Progenitor cell of endocrine pancreas (in vitro differentiated cells): Measurements from ENCODE around the gene AICDA. TPM values are rescaled to one million over a fixed set of nuclear protein-coding genes. Genes with fewer than 3 reads are reported as not detected.

ENCODE experiments used
- DNase-seq: peaks from one replicate; pipeline ENCODE4 v3.0.0; 2021; ENCODE audit warnings: low spot score; ENCODE audit not compliant: unreplicated experiment
- H3K27ac Mint-ChIP-seq: 2 replicates; pipeline ENCODE4 v1.8.0; 2021; ENCODE audit warnings: mild to moderate bottlenecking, moderate library complexity, mixed read lengths
- H3K27me3 Mint-ChIP-seq: 2 replicates; pipeline ENCODE4 v1.8.0; 2021; ENCODE audit warnings: mixed read lengths
- H3K36me3 Mint-ChIP-seq: 2 replicates; pipeline ENCODE4 v1.8.0; 2022; ENCODE audit warnings: mixed read lengths; ENCODE audit not compliant: insufficient read depth
- H3K4me1 Mint-ChIP-seq: 2 replicates; pipeline ENCODE4 v1.8.0; 2021; ENCODE audit warnings: low read depth, mixed read lengths
- H3K4me3 Mint-ChIP-seq: 2 replicates; pipeline ENCODE4 v1.8.0; 2021; ENCODE audit warnings: low read depth, mild to moderate bottlenecking, moderate library complexity, mixed read lengths
- H3K9me3 Mint-ChIP-seq: 2 replicates; pipeline ENCODE4 v1.8.0; 2021; ENCODE audit warnings: low read depth, mixed read lengths
- CTCF ChIP-seq: fragments of 200-600 bp; sonication (generic); IDR thresholded peaks from one replicate; pipeline ENCODE4 v1.5.0; 2021; ENCODE audit warnings: antibody characterized with exemption, mild to moderate bottlenecking; ENCODE audit not compliant: unreplicated experiment
- total RNA-seq: library from RNA; stranded (reverse); gene quantifications from 2 replicates; pipeline ENCODE4 v1.2.1, GENCODE V29; 2021

Gene AICDA
- total RNA-seq, 1 donor from 2014 or later, result not detected

GRCh38 chr12:8556531-8557097 is 56.0 kb downstream of the AICDA start:
- H3K36me3 Mint-ChIP-seq, result no peaks in the 10 kb centered on the region
- H3K27ac Mint-ChIP-seq, result no peak overlapping the region
- no peak overlapping the region for H3K4me3 Mint-ChIP-seq
- H3K4me1 Mint-ChIP-seq, result peaks cover 17% of the 10 kb centered on the region
- peaks cover 9% of the 10 kb centered on the region for H3K9me3 Mint-ChIP-seq
- TF ChIP-seq CTCF, result no peak
- DNase-seq, result no peak
- H3K27me3 Mint-ChIP-seq, result peaks cover 75% of the 10 kb centered on the region

DNA sequence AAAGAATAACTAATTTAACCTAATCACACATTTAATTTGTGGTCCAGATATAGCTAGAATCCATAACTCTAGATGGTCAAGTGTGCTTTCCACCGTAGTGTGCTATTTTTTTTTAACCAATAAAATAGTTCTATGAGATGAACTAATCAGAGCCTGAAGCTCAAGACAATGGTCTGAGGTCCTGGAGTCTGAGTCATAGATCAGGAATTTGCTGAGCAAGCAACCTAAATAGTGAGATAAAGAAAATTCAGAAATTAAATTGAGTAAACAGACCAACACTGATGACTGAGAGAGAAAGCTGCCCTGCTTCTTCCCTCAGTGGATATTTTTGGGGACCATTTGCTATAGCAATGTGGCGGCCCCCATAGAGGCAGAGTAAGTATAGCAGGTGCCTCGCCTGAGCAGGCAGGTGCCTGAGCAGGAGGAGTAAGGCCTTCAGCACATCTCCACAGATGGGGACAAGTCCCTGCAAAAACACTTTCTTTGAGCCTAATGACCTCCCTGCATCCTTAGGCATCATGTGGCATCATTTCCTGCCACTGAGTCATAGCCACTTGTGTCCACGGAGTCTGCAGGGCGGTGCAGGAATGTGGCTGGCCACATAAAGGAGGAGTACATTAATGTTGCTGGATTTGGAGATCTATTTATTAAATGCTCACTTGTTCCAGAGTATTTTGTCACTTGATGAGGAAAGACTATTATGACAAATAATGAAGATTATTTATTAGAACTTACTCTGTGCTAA is 58.0 kb downstream of the AICDA start:
- Mint-ChIP-seq H3K36me3 (no peaks in the 10 kb centered on the region), H3K4me1 (peaks cover 5% of the 10 kb centered on the region), H3K27ac (no peak overlapping the region), H3K4me3 (no peak overlapping the region), H3K9me3 (no peaks in the 10 kb centered on the region), H3K27me3 (peaks cover 73% of the 10 kb centered on the region)
- TF ChIP-seq CTCF, result no peak
- no peak for DNase-seq

DNA sequence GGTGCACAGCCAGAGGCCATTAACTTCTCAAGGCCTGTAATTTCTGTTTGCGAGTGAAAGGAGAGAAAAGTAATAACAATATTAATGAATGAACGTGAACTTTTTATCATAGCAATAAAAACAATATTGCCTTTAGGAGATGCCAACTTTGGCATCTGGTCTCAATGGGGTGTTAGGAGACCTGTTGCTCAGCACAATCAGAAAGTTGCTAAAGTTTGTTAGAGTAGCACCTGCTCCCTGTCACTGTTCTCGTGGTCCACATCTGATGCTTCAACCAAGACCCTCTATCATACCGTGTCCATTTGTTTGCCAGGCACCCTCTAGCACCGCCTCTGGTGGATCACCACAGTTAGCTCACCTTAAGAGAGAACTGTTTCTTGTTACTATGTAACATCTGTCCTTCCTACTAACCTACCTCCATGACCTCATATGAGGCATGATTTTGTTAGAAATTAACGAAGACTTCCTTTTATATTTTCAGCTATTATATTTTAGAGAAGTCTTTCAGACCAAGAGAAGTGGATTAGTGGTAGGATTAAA is 59.5 kb downstream of the AICDA start:
- no peak overlapping the region for H3K4me3 Mint-ChIP-seq
- no peak for DNase-seq
- peak; percentile 37 for TF ChIP-seq CTCF
- H3K27me3 Mint-ChIP-seq, result peaks cover 68% of the 10 kb centered on the region
- H3K9me3 Mint-ChIP-seq, result no peaks in the 10 kb centered on the region
- H3K36me3 Mint-ChIP-seq, result no peaks in the 10 kb centered on the region
- H3K27ac Mint-ChIP-seq, result no peak overlapping the region
- H3K4me1 Mint-ChIP-seq, result peaks cover 2% of the 10 kb centered on the region

Other genes starting within 250 kb of the AICDA start
- not detected in 2 replicates for gene CLEC6A, start 156.9 kb downstream of the AICDA start, total RNA-seq
- 0.14 TPM in 1 of 2 replicates, not detected in the other for gene CLEC4D, start 99.4 kb downstream of the AICDA start, total RNA-seq
- gene CLEC4E, start 72.0 kb downstream of the AICDA start, total RNA-seq, result not detected in 2 replicates
- gene MFAP5, start 50.0 kb upstream of the AICDA start, total RNA-seq, result not detected in 2 replicates
- 143 and 154 TPM in 2 replicates for gene RIMKLB, start 85.1 kb upstream of the AICDA start, total RNA-seq
- gene A2ML1, start 209.8 kb upstream of the AICDA start, total RNA-seq, result 0.19 and 0.38 TPM in 2 replicates